Ramos (cell line): ENCODE data around the gene JPT1.
"Not testable (repeated sequence)": the region's sequence is repeated elsewhere in the genome, so short reads cannot be mapped to it uniquely, and the experiment has no call there.

Source experiments
- in situ Hi-C: fragments of 300-500 bp; cut with MboI; formaldehyde crosslinking; loops from one replicate; pipeline ENCODE4 v1.14.3; 2022; ENCODE audit warnings: low sequenced_read_pairs; ENCODE audit not compliant: unreplicated experiment

Gene JPT1

GRCh38 chr17:75154195-75155106 is at the start of gene JPT1:
JPT1 (minus strand) TSS chr17:75154512; CDS start chr17:75154397, 115 bp downstream.
- in situ Hi-C loops = no loop called here

- in situ Hi-C loops = no loop called here
Observed at GRCh38 chr17:75199886-75200618, 45.7 kb upstream of the JPT1 start.

- in situ Hi-C loops = no loop called here
Observed at GRCh38 chr17:75194879-75195278, 40.6 kb upstream of the JPT1 start.

- in situ Hi-C loops = no loop called here
Observed at GRCh38 chr17:75191584-75191983, 37.3 kb upstream of the JPT1 start.

- in situ Hi-C loops = no loop called here
Observed at GRCh38 chr17:75188614-75189013, 34.3 kb upstream of the JPT1 start.

- in situ Hi-C loops = no loop called here
Observed at GRCh38 chr17:75183999-75184884, 29.9 kb upstream of the JPT1 start.

- in situ Hi-C loops = no loop called here
Observed at GRCh38 chr17:75182569-75183436, 28.5 kb upstream of the JPT1 start, which contains the start of gene SUMO2. SUMO2 (minus strand) TSS chr17:75182959; CDS start chr17:75182834, 125 bp downstream.

GRCh38 chr17:75182319-75182568 is 27.9 kb upstream of the JPT1 start:
- in situ Hi-C loops = no loop called here

GRCh38 chr17:75181608-75182318 is 27.5 kb upstream of the JPT1 start:
- in situ Hi-C loops = no loop called here

- in situ Hi-C loops = no loop called here
Observed at GRCh38 chr17:75181110-75181509, 26.8 kb upstream of the JPT1 start.

- in situ Hi-C loops = no loop called here
Observed at GRCh38 chr17:75178453-75178852, 24.1 kb upstream of the JPT1 start.

GRCh38 chr17:75176625-75177024 is 22.3 kb upstream of the JPT1 start:
- in situ Hi-C loops = no loop called here

- in situ Hi-C loops = no loop called here
Observed at GRCh38 chr17:75174996-75175395, 20.7 kb upstream of the JPT1 start.

- in situ Hi-C loops = no loop called here
Observed at GRCh38 chr17:75173526-75173925, 19.2 kb upstream of the JPT1 start.

- in situ Hi-C loops = no loop called here
Observed at GRCh38 chr17:75168998-75169397, 14.7 kb upstream of the JPT1 start.

GRCh38 chr17:75164606-75165005 is 10.3 kb upstream of the JPT1 start:
- in situ Hi-C loops = not testable (repeated sequence)

GRCh38 chr17:75163074-75163473 is 8.8 kb upstream of the JPT1 start:
- in situ Hi-C loops = no loop called here

GRCh38 chr17:75160211-75160610 is 5.9 kb upstream of the JPT1 start:
- in situ Hi-C loops = no loop called here
